GM12878 (cell line): ENCODE data around the gene CDPF1.
"Not testable (repeated sequence)": the region's sequence is repeated elsewhere in the genome, so short reads cannot be mapped to it uniquely, and the experiment has no call there.

Source experiments
- BCL11A ChIP-seq: IDR thresholded peaks from 2 replicates; pipeline ENCODE4 v1.6.1; 2011; ENCODE audit warnings: low read depth, low read length
- CHD1 ChIP-seq: IDR thresholded peaks from 2 replicates; pipeline ENCODE4 v1.6.1; 2012; ENCODE audit warnings: low read depth, low read length, improper control_type of control experiment
- CHD2 ChIP-seq: IDR thresholded peaks from 2 replicates; pipeline ENCODE4 v1.6.1; 2011; ENCODE audit warnings: low read depth, low read length, improper control_type of control experiment, borderline replicate concordance
- CTCF ChIP-seq, 3 experiments: IDR thresholded peaks in 2 of 3; conservative IDR thresholded peaks in 1 of 3; 2 replicates each; pipeline ENCODE4 v1.5.1; 2011; ENCODE audit warnings: low read depth in 3 of 3, low read length in 3 of 3, mild to moderate bottlenecking in 3 of 3, control low read depth in 2 of 3, moderate library complexity in 2 of 3, inconsistent platforms in 1 of 3, mixed read lengths in 1 of 3; ENCODE audit not compliant: control insufficient read depth in 2 of 3, insufficient read depth in 1 of 3; ENCODE audit errors: extremely low read depth in 1 of 3
- EZH2 ChIP-seq: IDR thresholded peaks from 2 replicates; pipeline ENCODE4 v1.6.1; 2012; ENCODE audit warnings: low read depth, mild to moderate bottlenecking, control low read depth, inconsistent platforms, low read length, borderline replicate concordance; ENCODE audit not compliant: control insufficient read depth
- HDAC6 ChIP-seq: fragments of 200-600 bp; sonication (generic); IDR thresholded peaks from one replicate; pipeline ENCODE4 v1.8.0; 2017; ENCODE audit warnings: antibody characterized with exemption; ENCODE audit not compliant: unreplicated experiment
- KAT2A ChIP-seq: conservative IDR thresholded peaks from 2 replicates; pipeline ENCODE4 v1.6.1; 2011; ENCODE audit warnings: low read depth, low read length; ENCODE audit not compliant: control insufficient read depth
- MYC ChIP-seq: IDR thresholded peaks from 2 replicates; pipeline ENCODE4 v1.6.1; 2011; ENCODE audit warnings: mild to moderate bottlenecking, low read length, moderate library complexity, inconsistent platforms; ENCODE audit not compliant: insufficient read depth, insufficient replicate concordance, insufficient read length, severe bottlenecking
- NR2C2 ChIP-seq: IDR thresholded peaks from 2 replicates; pipeline ENCODE4 v1.6.1; 2011; ENCODE audit warnings: borderline replicate concordance, low read depth; ENCODE audit not compliant: control insufficient read depth, insufficient read length
- POLR2AphosphoS5 ChIP-seq: IDR thresholded peaks from 2 replicates; pipeline ENCODE4 v1.6.1; 2011; ENCODE audit warnings: mild to moderate bottlenecking, low read length, inconsistent platforms
- SUZ12 ChIP-seq: fragments of 200-600 bp; sonication (generic); IDR thresholded peaks from one replicate; pipeline ENCODE4 v1.6.1; 2018; ENCODE audit warnings: antibody characterized with exemption, mild to moderate bottlenecking; ENCODE audit not compliant: unreplicated experiment
- TF ChIP-seq, protein P1 (sequence below): fragments of 450-650 bp; IDR thresholded peaks from 2 replicates; pipeline ENCODE4 v1.6.1; 2016; ENCODE audit warnings: mild to moderate bottlenecking, moderate library complexity, borderline replicate concordance
- TF ChIP-seq, protein P2 (sequence below): IDR thresholded peaks from 2 replicates; pipeline ENCODE4 v1.6.1; 2012; ENCODE audit warnings: low read depth, low read length, improper control_type of control experiment
- TF ChIP-seq, protein P3 (sequence below): IDR thresholded peaks from 2 replicates; pipeline ENCODE4 v1.6.1; 2012; ENCODE audit warnings: low read depth, low read length, improper control_type of control experiment

DNA sequence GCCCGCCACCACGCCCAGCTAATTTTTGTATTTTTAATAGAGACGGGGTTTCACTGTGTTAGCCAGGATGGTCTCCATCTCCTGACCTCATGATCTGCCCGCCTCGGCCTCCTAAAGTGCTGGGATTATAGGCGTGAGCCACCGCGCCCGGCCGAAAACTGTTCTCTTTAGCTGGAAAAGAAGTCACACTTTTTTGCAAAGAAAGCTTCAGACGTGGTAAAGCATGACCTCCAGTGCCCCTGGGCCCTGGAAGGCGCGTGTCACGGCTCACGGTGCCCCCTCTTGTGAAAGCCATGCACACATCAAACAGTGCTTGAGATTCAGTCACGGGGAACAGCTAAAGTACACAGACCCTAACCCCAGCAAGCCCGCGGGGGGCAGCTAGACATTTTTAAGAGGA, 51.3 kb downstream of the CDPF1 start:
- not testable (repeated sequence) for TF ChIP-seq CTCF (IDR thresholded peaks at IDR 0.05 in 2 of 3, conservative IDR thresholded peaks at IDR 0.05 in 1 of 3; ENCODE audit: control insufficient read depth in 2 of 3, extremely low read depth in 1 of 3, insufficient read depth in 1 of 3, low read depth in 3 of 3, low read length in 3 of 3); NR2C2; CHD1; CHD2; BCL11A; SUZ12; POLR2AphosphoS5; EZH2; HDAC6; MYC; KAT2A
- TF ChIP-seq, protein P1, sequence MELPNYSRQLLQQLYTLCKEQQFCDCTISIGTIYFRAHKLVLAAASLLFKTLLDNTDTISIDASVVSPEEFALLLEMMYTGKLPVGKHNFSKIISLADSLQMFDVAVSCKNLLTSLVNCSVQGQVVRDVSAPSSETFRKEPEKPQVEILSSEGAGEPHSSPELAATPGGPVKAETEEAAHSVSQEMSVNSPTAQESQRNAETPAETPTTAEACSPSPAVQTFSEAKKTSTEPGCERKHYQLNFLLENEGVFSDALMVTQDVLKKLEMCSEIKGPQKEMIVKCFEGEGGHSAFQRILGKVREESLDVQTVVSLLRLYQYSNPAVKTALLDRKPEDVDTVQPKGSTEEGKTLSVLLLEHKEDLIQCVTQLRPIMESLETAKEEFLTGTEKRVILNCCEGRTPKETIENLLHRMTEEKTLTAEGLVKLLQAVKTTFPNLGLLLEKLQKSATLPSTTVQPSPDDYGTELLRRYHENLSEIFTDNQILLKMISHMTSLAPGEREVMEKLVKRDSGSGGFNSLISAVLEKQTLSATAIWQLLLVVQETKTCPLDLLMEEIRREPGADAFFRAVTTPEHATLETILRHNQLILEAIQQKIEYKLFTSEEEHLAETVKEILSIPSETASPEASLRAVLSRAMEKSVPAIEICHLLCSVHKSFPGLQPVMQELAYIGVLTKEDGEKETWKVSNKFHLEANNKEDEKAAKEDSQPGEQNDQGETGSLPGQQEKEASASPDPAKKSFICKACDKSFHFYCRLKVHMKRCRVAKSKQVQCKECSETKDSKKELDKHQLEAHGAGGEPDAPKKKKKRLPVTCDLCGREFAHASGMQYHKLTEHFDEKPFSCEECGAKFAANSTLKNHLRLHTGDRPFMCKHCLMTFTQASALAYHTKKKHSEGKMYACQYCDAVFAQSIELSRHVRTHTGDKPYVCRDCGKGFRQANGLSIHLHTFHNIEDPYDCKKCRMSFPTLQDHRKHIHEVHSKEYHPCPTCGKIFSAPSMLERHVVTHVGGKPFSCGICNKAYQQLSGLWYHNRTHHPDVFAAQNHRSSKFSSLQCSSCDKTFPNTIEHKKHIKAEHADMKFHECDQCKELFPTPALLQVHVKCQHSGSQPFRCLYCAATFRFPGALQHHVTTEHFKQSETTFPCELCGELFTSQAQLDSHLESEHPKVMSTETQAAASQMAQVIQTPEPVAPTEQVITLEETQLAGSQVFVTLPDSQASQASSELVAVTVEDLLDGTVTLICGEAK = not testable (repeated sequence)
- TF ChIP-seq, protein P2, sequence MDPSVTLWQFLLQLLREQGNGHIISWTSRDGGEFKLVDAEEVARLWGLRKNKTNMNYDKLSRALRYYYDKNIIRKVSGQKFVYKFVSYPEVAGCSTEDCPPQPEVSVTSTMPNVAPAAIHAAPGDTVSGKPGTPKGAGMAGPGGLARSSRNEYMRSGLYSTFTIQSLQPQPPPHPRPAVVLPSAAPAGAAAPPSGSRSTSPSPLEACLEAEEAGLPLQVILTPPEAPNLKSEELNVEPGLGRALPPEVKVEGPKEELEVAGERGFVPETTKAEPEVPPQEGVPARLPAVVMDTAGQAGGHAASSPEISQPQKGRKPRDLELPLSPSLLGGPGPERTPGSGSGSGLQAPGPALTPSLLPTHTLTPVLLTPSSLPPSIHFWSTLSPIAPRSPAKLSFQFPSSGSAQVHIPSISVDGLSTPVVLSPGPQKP = not testable (repeated sequence)
- TF ChIP-seq, protein P3, sequence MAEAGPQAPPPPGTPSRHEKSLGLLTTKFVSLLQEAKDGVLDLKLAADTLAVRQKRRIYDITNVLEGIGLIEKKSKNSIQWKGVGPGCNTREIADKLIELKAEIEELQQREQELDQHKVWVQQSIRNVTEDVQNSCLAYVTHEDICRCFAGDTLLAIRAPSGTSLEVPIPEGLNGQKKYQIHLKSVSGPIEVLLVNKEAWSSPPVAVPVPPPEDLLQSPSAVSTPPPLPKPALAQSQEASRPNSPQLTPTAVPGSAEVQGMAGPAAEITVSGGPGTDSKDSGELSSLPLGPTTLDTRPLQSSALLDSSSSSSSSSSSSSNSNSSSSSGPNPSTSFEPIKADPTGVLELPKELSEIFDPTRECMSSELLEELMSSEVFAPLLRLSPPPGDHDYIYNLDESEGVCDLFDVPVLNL = not testable (repeated sequence)
